SKM-1 (cell line): ENCODE results near the gene ATP1B4.

Source experiments
- DNase-seq: peaks from one replicate; lab custom pipeline; 2025; ENCODE audit not compliant: unreplicated experiment; lab: John Stamatoyannopoulos, UW

Gene ATP1B4

GRCh38 chrX:120372667-120373370 lies 10.9 kb downstream of the ATP1B4 start:
- DNase-seq = no peak

GRCh38 chrX:120377179-120377578 lies 15.3 kb downstream of the ATP1B4 start:
- no peak for DNase-seq

GRCh38 chrX:120377715-120378114 lies 15.8 kb downstream of the ATP1B4 start:
- DNase-seq = no peak

- DNase-seq = no peak
Observed at GRCh38 chrX:120378570-120378969, 16.7 kb downstream of the ATP1B4 start.

- no peak for DNase-seq
Observed at GRCh38 chrX:120379937-120380681, 18.2 kb downstream of the ATP1B4 start.

GRCh38 chrX:120380699-120381098 lies 18.8 kb downstream of the ATP1B4 start:
- no peak for DNase-seq

- DNase-seq = no peak
Observed at GRCh38 chrX:120401301-120401700, 39.4 kb downstream of the ATP1B4 start.

GRCh38 chrX:120402369-120402768 lies 40.5 kb downstream of the ATP1B4 start:
- DNase-seq = no peak

GRCh38 chrX:120406638-120407037 lies 44.7 kb downstream of the ATP1B4 start:
- DNase-seq = no peak

GRCh38 chrX:120408168-120408567 lies 46.3 kb downstream of the ATP1B4 start:
- no peak for DNase-seq

- no peak for DNase-seq
Observed at GRCh38 chrX:120419463-120419862, 57.6 kb downstream of the ATP1B4 start.

GRCh38 chrX:120426599-120426998 lies 64.7 kb downstream of the ATP1B4 start:
- no peak for DNase-seq

- no peak for DNase-seq
Observed at GRCh38 chrX:120428309-120428708, 66.4 kb downstream of the ATP1B4 start.

- DNase-seq = no peak
Observed at GRCh38 chrX:120429776-120430540, 68.1 kb downstream of the ATP1B4 start.
